Measurements from ENCODE around the gene DBF4. TPM values are rescaled to one million over a fixed set of nuclear protein-coding genes. Genes with fewer than 3 reads are reported as not detected.
"Not testable (repeated sequence)": the region's sequence is repeated elsewhere in the genome, so short reads cannot be mapped to it uniquely, and the experiment has no call there.

Gene DBF4
- total RNA-seq, 1 donor from 2014 or later = 1.3 TPM

- TF ChIP-seq CTCF (IDR thresholded peaks at IDR 0.05; ENCODE audit: borderline replicate concordance) = no peak
- H3K36me3 ChIP-seq = peaks cover 27% of the 10 kb centered on the region
- H3K4me1 ChIP-seq = no peaks in the 10 kb centered on the region
- H3K27me3 ChIP-seq (ENCODE audit: low read depth) = no peaks in the 10 kb centered on the region
- no peak overlapping the region for H3K27ac ChIP-seq (replicated peaks)
- intact Hi-C loops (cut with micrococcal nuclease) = no loop called here
- H3K9me3 ChIP-seq (replicated peaks) = no peaks in the 10 kb centered on the region
- no peak for DNase-seq
- no peak overlapping the region for H3K4me3 ChIP-seq
Observed at GRCh38 chr7:87850836-87851593, 25.3 kb upstream of the DBF4 start.

GRCh38 chr7:87852306-87852705 lies 24.0 kb upstream of the DBF4 start:
- Histone ChIP-seq H3K9me3 (replicated peaks) (no peaks in the 10 kb centered on the region), H3K36me3 (peaks cover 24% of the 10 kb centered on the region), H3K4me3 (no peak overlapping the region), H3K4me1 (no peaks in the 10 kb centered on the region), H3K27me3 (ENCODE audit: low read depth) (no peaks in the 10 kb centered on the region), H3K27ac (replicated peaks) (no peak overlapping the region)
- no peak for TF ChIP-seq CTCF (IDR thresholded peaks at IDR 0.05; ENCODE audit: borderline replicate concordance)
- DNase-seq = no peak
- intact Hi-C loops (cut with micrococcal nuclease) = no loop called here

GRCh38 chr7:87853237-87853864 lies 22.9 kb upstream of the DBF4 start:
- Histone ChIP-seq H3K36me3 (peaks cover 35% of the 10 kb centered on the region), H3K4me3 (no peak overlapping the region), H3K4me1 (no peaks in the 10 kb centered on the region), H3K9me3 (replicated peaks) (no peaks in the 10 kb centered on the region), H3K27me3 (ENCODE audit: low read depth) (no peaks in the 10 kb centered on the region), H3K27ac (replicated peaks) (no peak overlapping the region)
- intact Hi-C loops (cut with micrococcal nuclease) = no loop called here
- DNase-seq = no peak
- no peak for TF ChIP-seq CTCF (IDR thresholded peaks at IDR 0.05; ENCODE audit: borderline replicate concordance)

GRCh38 chr7:87858417-87859100 lies 17.7 kb upstream of the DBF4 start:
- Histone ChIP-seq H3K27ac (replicated peaks) (no peak overlapping the region), H3K4me1 (no peaks in the 10 kb centered on the region), H3K36me3 (peaks cover 36% of the 10 kb centered on the region), H3K9me3 (replicated peaks) (no peaks in the 10 kb centered on the region), H3K4me3 (no peak overlapping the region), H3K27me3 (ENCODE audit: low read depth) (no peaks in the 10 kb centered on the region)
- no peak for TF ChIP-seq CTCF (IDR thresholded peaks at IDR 0.05; ENCODE audit: borderline replicate concordance)
- DNase-seq = no peak
- intact Hi-C loops (cut with micrococcal nuclease) = no loop called here

- TF ChIP-seq CTCF (IDR thresholded peaks at IDR 0.05; ENCODE audit: borderline replicate concordance) = no peak
Observed at GRCh38 chr7:87866089-87866488, 10.2 kb upstream of the DBF4 start.

GRCh38 chr7:87866533-87866932 lies 9.8 kb upstream of the DBF4 start:
- intact Hi-C loops (cut with micrococcal nuclease); H3K4me1 ChIP-seq; DNase-seq; H3K27ac ChIP-seq (replicated peaks); H3K27me3 ChIP-seq (ENCODE audit: low read depth); H3K4me3 ChIP-seq: not testable (repeated sequence)
- Histone ChIP-seq H3K9me3 (replicated peaks) (peaks cover 48% of the 10 kb centered on the region), H3K36me3 (peaks cover 46% of the 10 kb centered on the region)

More at GRCh38 chr7:87866089-87866488, 10.2 kb upstream of the DBF4 start:
- Histone ChIP-seq H3K27me3 (ENCODE audit: low read depth) (no peaks in the 10 kb centered on the region), H3K27ac (replicated peaks) (no peak overlapping the region), H3K4me1 (no peaks in the 10 kb centered on the region), H3K9me3 (replicated peaks) (peaks cover 44% of the 10 kb centered on the region), H3K36me3 (peaks cover 41% of the 10 kb centered on the region), H3K4me3 (no peak overlapping the region)
- intact Hi-C loops (cut with micrococcal nuclease) = no loop called here
- DNase-seq = no peak
